ENCODE results near the gene C3orf20.

C3orf20 gene

DNA sequence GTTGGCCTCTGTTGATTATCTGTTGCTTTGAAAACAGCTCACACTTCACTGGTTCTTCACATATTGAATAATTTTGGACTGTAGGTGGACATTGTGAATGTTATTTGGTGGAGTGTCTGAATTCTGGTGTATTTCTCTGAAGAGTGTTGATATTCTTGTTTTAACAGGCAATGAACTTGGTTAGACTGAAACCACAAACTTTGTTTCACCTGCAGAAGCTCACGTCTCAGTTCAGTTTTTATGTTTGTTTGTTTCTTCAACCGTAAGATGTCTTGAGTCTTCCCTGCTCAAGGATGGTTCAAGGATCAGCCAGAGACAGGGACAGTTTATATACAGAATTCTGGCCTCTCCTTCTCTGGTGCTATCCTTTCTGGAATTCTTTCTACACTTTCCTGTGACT lies 43.6 kb downstream of the C3orf20 start:
- no peak for DNase-seq (ENCODE audit: low read depth)
- no peak overlapping the region for H3K4me3 ChIP-seq (ENCODE audit: low read depth, low read length)
- TF ChIP-seq CTCF (IDR thresholded peaks at IDR 0.05; ENCODE audit: low read depth, low read length, missing control alignments): no peak
- in situ Hi-C loops (cut with HindIII; ENCODE audit: low sequenced_read_pairs): no loop called here

GRCh38 chr3:14719006-14719405 lies 44.1 kb downstream of the C3orf20 start:
- TF ChIP-seq CTCF (IDR thresholded peaks at IDR 0.05; ENCODE audit: low read depth, low read length, missing control alignments): no peak
- no peak for DNase-seq (ENCODE audit: low read depth)
- H3K4me3 ChIP-seq (ENCODE audit: low read depth, low read length): no peak overlapping the region
- in situ Hi-C loops (cut with HindIII; ENCODE audit: low sequenced_read_pairs): no loop called here

- H3K4me3 ChIP-seq (ENCODE audit: low read depth, low read length): no peak overlapping the region
- DNase-seq (ENCODE audit: low read depth): no peak
- TF ChIP-seq CTCF (IDR thresholded peaks at IDR 0.05; ENCODE audit: low read depth, low read length, missing control alignments): no peak
- in situ Hi-C loops (cut with HindIII; ENCODE audit: low sequenced_read_pairs): no loop called here
Measured at GRCh38 chr3:14721126-14721864, 46.4 kb downstream of the C3orf20 start.

DNA sequence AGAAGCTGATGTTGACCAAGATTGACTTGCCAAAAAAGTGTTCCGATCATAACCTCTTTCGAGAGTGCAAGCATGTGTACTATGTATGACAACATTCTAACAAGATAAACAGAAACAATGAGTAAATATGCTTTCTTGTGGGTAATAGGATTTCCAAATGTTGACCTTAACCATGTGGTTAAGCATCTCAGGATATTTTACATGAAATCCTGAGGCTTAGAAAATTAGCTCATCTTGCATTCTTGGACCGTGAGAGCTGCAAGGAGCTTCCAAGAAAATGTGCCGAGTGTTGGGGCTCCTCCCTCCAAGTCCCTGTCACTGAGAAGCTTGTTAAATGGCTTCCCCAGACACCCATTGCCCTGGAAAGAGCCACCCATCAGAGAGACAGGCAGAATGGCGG lies 50.1 kb downstream of the C3orf20 start:
- DNase-seq (ENCODE audit: low read depth): no peak
- in situ Hi-C loops (cut with HindIII; ENCODE audit: low sequenced_read_pairs): no loop called here
- TF ChIP-seq CTCF (IDR thresholded peaks at IDR 0.05; ENCODE audit: low read depth, low read length, missing control alignments): no peak
- no peak overlapping the region for H3K4me3 ChIP-seq (ENCODE audit: low read depth, low read length)

DNA sequence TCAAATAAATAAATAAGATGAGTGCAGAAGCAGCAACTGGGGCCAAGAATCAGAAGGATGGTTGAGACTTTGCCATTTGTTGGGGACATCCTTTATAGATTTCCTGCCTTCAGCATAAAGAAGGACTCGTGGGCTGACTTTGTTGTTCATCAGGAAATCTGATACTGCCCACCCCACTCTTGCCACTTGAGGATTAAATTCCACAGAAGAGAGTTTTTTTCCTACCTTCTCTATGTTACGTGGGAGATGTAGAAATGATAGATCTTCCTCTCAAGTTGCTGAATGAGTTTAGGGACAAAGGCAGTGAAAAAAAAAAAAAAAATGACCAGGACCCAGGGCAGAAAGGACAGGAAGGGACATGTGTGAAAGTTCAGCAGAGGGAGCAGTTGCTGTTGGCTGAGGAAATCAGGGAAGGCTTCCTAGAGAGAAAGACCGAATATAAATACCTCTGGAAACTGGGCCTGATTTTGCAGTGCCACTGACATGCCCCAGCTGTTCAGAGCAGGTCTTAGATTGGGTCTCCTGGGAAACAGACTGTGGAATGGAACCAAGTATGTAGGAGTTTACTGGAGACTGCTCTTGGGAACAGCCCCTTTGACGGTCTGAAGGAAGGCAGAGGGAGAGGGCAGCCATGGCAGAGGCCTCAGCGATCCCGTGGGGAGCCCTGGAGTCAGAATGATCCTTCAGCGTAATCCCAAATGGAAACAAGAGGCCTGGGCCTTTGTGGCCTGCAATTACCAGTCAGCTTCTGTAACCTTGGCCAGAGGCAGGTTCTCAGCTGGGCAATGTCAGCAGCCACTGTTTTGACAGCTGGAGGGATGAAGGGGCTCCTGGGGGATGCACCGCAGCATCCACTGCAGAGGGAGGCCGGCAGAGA lies 50.9 kb downstream of the C3orf20 start:
- no peak for TF ChIP-seq CTCF (IDR thresholded peaks at IDR 0.05; ENCODE audit: low read depth, low read length, missing control alignments)
- no peak overlapping the region for H3K4me3 ChIP-seq (ENCODE audit: low read depth, low read length)
- no peak for DNase-seq (ENCODE audit: low read depth)
- in situ Hi-C loops (cut with HindIII; ENCODE audit: low sequenced_read_pairs): no loop called here

DNA sequence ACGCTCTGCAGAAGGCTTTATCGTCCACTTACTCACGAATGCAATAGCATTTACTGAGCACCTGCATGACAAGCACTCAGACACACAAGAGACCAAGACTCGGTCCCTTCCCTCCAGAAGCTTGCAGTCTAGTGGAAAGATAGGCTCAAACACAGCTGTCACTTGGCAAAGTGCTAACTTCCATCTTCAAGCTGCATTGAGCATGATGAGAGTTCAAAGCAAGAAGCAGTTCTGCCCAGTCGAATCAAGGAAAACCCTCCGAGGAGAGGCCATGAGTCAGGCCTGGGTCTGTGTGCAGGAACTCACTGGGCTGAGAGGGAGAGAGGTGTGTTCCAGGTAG lies 51.5 kb downstream of the C3orf20 start:
- in situ Hi-C loops (cut with HindIII; ENCODE audit: low sequenced_read_pairs): no loop called here
- DNase-seq (ENCODE audit: low read depth): no peak
- TF ChIP-seq CTCF (IDR thresholded peaks at IDR 0.05; ENCODE audit: low read depth, low read length, missing control alignments): no peak
- no peak overlapping the region for H3K4me3 ChIP-seq (ENCODE audit: low read depth, low read length)

Data from astrocyte of the cerebellum (primary cell).